Measurements from ENCODE around the gene RGS7. TPM values are rescaled to one million over a fixed set of nuclear protein-coding genes. Genes with fewer than 3 reads are reported as not detected.

RGS7 gene
- total RNA-seq, 4 donors from 2014 or later, result 1.9 TPM; not detected in 3

DNA sequence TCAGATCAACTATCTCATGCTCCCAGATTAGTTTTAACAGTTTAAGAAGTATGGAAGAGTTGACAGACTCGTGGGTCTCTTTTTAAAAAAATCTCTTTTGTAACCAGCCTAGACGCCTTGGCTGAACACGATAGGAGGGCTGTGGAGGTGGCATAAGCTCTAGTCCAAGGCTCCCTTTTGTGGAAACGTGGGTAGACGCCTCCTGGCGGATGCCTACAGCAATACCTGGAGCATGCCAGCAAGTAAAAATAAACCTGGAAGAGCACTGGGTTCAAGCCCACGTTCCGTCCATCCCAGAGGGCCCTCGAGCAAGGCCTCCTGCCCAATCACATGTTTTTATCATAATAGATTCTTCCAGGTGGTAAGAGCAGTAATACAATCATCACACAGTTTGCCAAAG lies 87.9 kb downstream of the RGS7 start:
- TF ChIP-seq CTCF (IDR thresholded peaks at IDR 0.05), result no peak
- no peak for TF ChIP-seq POLR2A (IDR thresholded peaks at IDR 0.05)
- H3K36me3 ChIP-seq, result no peaks in the 10 kb centered on the region
- no peak overlapping the region for H3K4me3 ChIP-seq
- H3K9me3 ChIP-seq, result peaks cover 0 to 4% (median 0%) of the 10 kb centered on the region in 4 donors
- no peak overlapping the region for H3K27ac ChIP-seq
- H3K27me3 ChIP-seq, result no peaks in the 10 kb centered on the region
- no peaks in the 10 kb centered on the region for H3K4me1 ChIP-seq
- no peak for DNase-seq

DNA sequence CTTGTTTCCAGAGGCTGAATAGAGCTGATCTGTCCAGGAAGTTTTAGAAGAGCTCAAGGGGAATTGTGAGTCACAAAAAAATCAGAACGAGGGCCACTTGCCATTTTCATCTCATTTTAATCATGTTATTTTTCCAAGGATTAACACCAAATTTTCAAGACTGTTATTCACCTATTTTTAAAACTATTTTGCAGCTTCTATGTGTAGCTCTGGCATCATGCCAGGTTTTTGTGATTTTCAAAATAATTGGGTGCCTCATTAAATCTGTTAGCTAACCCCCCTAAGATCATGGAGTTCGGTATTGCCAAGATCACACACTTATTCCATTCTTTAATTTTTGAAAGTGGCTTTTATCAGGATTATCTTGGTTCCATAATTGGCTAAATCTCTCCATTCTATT lies 90.9 kb downstream of the RGS7 start:
- Histone ChIP-seq H3K4me1 (no peaks in the 10 kb centered on the region), H3K9me3 (no peaks in the 10 kb centered on the region), H3K27me3 (no peaks in the 10 kb centered on the region), H3K27ac (no peak overlapping the region), H3K36me3 (no peaks in the 10 kb centered on the region), H3K4me3 (no peak overlapping the region)
- TF ChIP-seq CTCF (IDR thresholded peaks at IDR 0.05), result no peak
- DNase-seq, result no peak

DNA sequence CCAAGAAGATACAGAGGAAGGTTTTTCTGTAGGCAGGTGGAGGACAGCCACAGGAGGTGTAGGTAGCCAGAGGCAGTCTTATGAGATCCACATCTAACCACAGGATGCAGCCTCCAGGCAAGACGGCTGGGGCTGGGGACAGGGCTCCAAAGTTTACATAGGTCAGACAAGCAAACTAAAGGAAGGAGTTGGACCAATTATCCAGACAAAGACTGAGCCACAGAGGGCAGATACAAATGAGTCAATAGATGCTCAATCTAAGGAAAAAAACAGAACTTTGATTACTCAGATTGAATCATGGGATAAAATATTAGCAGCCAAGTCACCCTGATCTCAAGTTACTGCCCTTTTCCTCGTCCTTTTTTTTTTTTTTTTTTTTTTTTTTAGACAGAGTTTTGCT lies 91.6 kb downstream of the RGS7 start:
- no peaks in the 10 kb centered on the region for H3K9me3 ChIP-seq
- H3K4me3 ChIP-seq, result no peak overlapping the region
- no peaks in the 10 kb centered on the region for H3K36me3 ChIP-seq
- DNase-seq, result no peak
- TF ChIP-seq CTCF (IDR thresholded peaks at IDR 0.05) (no peak), POLR2A (IDR thresholded peaks at IDR 0.05) (no peak)
- H3K27me3 ChIP-seq, result no peaks in the 10 kb centered on the region
- no peaks in the 10 kb centered on the region for H3K4me1 ChIP-seq
- no peak overlapping the region for H3K27ac ChIP-seq

- H3K9me3 ChIP-seq, result no peaks in the 10 kb centered on the region
- H3K36me3 ChIP-seq, result no peaks in the 10 kb centered on the region
- no peak overlapping the region for H3K27ac ChIP-seq
- no peaks in the 10 kb centered on the region for H3K27me3 ChIP-seq
- TF ChIP-seq POLR2A (IDR thresholded peaks at IDR 0.05) (no peak), CTCF (IDR thresholded peaks at IDR 0.05) (no peak)
- H3K4me3 ChIP-seq, result no peak overlapping the region
- no peak for DNase-seq
- H3K4me1 ChIP-seq, result no peaks in the 10 kb centered on the region
These were observed 93.7 kb downstream of the RGS7 start for GRCh38 chr1:241263346-241263745.

GRCh38 chr1:241253471-241253870 lies 103.5 kb downstream of the RGS7 start:
- TF ChIP-seq POLR2A (IDR thresholded peaks at IDR 0.05) (no peak), CTCF (IDR thresholded peaks at IDR 0.05) (no peak)

DNA sequence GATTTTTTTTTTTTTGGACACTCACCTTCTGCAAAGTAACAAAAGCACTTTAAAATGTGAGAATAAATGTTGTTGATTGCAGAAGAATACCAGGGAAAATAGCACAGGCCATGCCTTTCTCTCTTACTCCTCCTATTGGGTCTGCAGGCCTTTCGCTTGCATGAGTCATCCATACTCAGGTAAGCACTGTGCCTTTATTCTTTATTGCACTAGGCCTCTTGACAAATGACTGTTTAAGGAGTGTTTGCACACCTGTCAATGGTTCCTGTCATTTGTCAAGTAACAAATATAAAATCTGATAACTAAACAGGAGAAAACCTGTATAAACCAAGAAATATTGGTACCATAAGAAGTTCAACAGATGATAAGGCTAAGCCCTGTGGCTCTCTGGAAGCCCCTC lies 106.5 kb downstream of the RGS7 start:
- no peaks in the 10 kb centered on the region for H3K4me1 ChIP-seq
- peaks cover 0 to 3% (median 0%) of the 10 kb centered on the region in 4 donors for H3K9me3 ChIP-seq
- H3K4me3 ChIP-seq, result no peak overlapping the region
- no peak overlapping the region for H3K27ac ChIP-seq
- H3K36me3 ChIP-seq, result no peaks in the 10 kb centered on the region
- TF ChIP-seq POLR2A (IDR thresholded peaks at IDR 0.05) (no peak), CTCF (IDR thresholded peaks at IDR 0.05) (no peak)
- DNase-seq, result no peak
- no peaks in the 10 kb centered on the region for H3K27me3 ChIP-seq

More at GRCh38 chr1:241253471-241253870, 103.5 kb downstream of the RGS7 start:
- Histone ChIP-seq H3K36me3 (no peaks in the 10 kb centered on the region), H3K4me1 (no peaks in the 10 kb centered on the region), H3K9me3 (peaks cover 0 to 3% (median 0%) of the 10 kb centered on the region in 4 donors), H3K4me3 (no peak overlapping the region), H3K27ac (no peak overlapping the region), H3K27me3 (no peaks in the 10 kb centered on the region)
- DNase-seq, result no peak

Data from Peyer's patch (tissue), 4 donors.